HEK293T (cell line): ENCODE data around the gene PCDH1.

Experiments
- BHLHE40 ChIP-seq: fragments of 450-650 bp; IDR thresholded peaks from 2 replicates; pipeline ENCODE4 v1.6.1; 2016; ENCODE audit warnings: mild to moderate bottlenecking, moderate library complexity, borderline replicate concordance
- FOXM1 ChIP-seq: fragments of 450-650 bp; IDR thresholded peaks from 2 replicates; pipeline ENCODE4 v1.6.1; 2017; ENCODE audit warnings: mild to moderate bottlenecking, borderline replicate concordance
- PKNOX1 ChIP-seq: fragments of 450-650 bp; IDR thresholded peaks from 2 replicates; pipeline ENCODE4 v1.6.1; 2016
- SP1 ChIP-seq: fragments of 450-650 bp; IDR thresholded peaks from 2 replicates; pipeline ENCODE4 v1.6.1; 2017
- SUZ12 ChIP-seq: fragments of 450-650 bp; IDR thresholded peaks from 2 replicates; pipeline ENCODE4 v1.6.1; 2016; ENCODE audit warnings: mild to moderate bottlenecking

GRCh38 chr5:141869514-141869913 lies 8.7 kb downstream of the PCDH1 start:
- TF ChIP-seq SP1 (no peak), FOXM1 (no peak), PKNOX1 (no peak), BHLHE40 (no peak), SUZ12 (no peak)
